Pancreas (tissue), 10 donors: ENCODE measurements around the gene WNT5A. TPM values are rescaled to one million over a fixed set of nuclear protein-coding genes. Genes with fewer than 3 reads are reported as not detected.

Source experiments
- ATAC-seq, 4 donors: fragments of 200-7000 bp; cut with Tn5 transposase; one replicate each; pipeline versions ENCODE4 v1.8.0 to v1.9.1; 2020; ENCODE audit warnings: mild to moderate bottlenecking in 4 of 4, moderate library complexity in 4 of 4
- DNase-seq, 6 donors: peaks; one replicate each; pipeline ENCODE4 v3.0.0-alpha.2; 2020
- FAIRE-seq: peaks from 2 replicates; lab custom pipeline; 2012; peaks lifted over from hg19 to GRCh38; lab: Jason Lieb, UNC
- H3K27ac ChIP-seq, 4 donors: fragments of 200-600 bp; sonication (generic); 1 replicate in 3 of 4; 2 replicates in 1 of 4; pipeline versions ENCODE4 v1.5.0 to v1.8.0; 2020
- H3K27me3 ChIP-seq, 4 donors: fragments of 200-600 bp; one replicate each; pipeline ENCODE4 v1.8.0; 2021
- H3K36me3 ChIP-seq, 3 donors: fragments of 200-600 bp; sonication (generic) in 1 of 3; one replicate each; pipeline versions ENCODE4 v1.5.0 to v1.8.0; 2020 to 2021
- H3K4me1 ChIP-seq, 3 donors: fragments of 200-600 bp; one replicate each; pipeline ENCODE4 v1.8.0; 2021
- H3K4me3 ChIP-seq, 4 donors: fragments of 200-600 bp; sonication (generic) in 2 of 4; one replicate each; pipeline versions ENCODE4 v1.5.0 to v1.8.0; 2020 to 2021
- H3K9me3 ChIP-seq, 4 donors: fragments of 200-600 bp; one replicate each; pipeline ENCODE4 v1.8.0; 2021
- CTCF ChIP-seq, 4 donors: fragments of 200-600 bp; sonication (generic) in 3 of 4; IDR thresholded peaks; one replicate each; pipeline versions ENCODE4 v1.5.0 to v1.8.0; 2021; ENCODE audit warnings: antibody characterized with exemption in 4 of 4
- WGBS, 2 donors: extraction: QIAGEN DNeasy Blood & Tissue Kit; methylation state at CpG; one replicate each; pipeline ENCODE4 v1.1.7; 2013; 5-methylcytosine and 5-hydroxymethylcytosine counted together
- intact Hi-C, 3 donors: fragments of 100-400 bp; cut with DNase I; formaldehyde crosslinking; loops; one replicate each; pipeline versions ENCODE4 v1.11.1 to v1.14.2; 2022
- polyA plus RNA-seq, 2 donors: library from polyadenylated mRNA; stranded (reverse); fragments of 200-250 nt; gene quantifications; one replicate each; pipeline ENCODE4 v1.2.3, GENCODE V29; 2013
- total RNA-seq, 6 donors: library from RNA; stranded (reverse); fragmentation: NEBNext Ultra II Directional in 4 of 6; extraction: Animal tissue kit (Norgen Biotek cat#: 25700) in 4 of 6; gene quantifications; one replicate each; pipeline versions ENCODE4 v1.2.1 to v1.2.4, GENCODE V29; 2021 to 2023
- donor health status: healthy with polysubstance abuse.
- donor health status: DM: no; HTN: no; CAD: no; lungs with moderate emphysema.
- donor health status: DM: no; HTN: no; CAD: no.
- donor health status: control.
- donor health status: control.
- donor health status: Bipolar disorder and iron deficiency.
- donor health status: DM: yes; HTN: yes; CAD: no.
- donor health status: DM: no; HTN: no; CAD: no.
- donor health status: DM: no; HTN: no; CAD: no.
- donor health status: DM: yes; HTN: yes; CAD: no.

Gene WNT5A
- total and polyA plus RNA-seq, 8 donors, result 1.2 to 8.9 (median 4.8) TPM

GRCh38 chr3:55440104-55440708 lies 46.9 kb downstream of the WNT5A start:
- DNase-seq (peak in 2 of 6 donors; percentile 33 to 36), FAIRE-seq (no peak), ATAC-seq (peak in 3 of 4 donors; percentile 61 to 77 (median 63))
- intact Hi-C loops, result no loop called here
- WGBS, 2 donors, result 58% methylated on average over 2 of the region's 2 CpGs
- no peak overlapping the region for H3K4me3 ChIP-seq
- H3K36me3 ChIP-seq, result no peaks in the 10 kb centered on the region
- TF ChIP-seq CTCF (IDR thresholded peaks at IDR 0.05), result no peak
- H3K27ac ChIP-seq, result no peak overlapping the region
- no peaks in the 10 kb centered on the region for H3K4me1 ChIP-seq
- H3K9me3 ChIP-seq, result no peaks in the 10 kb centered on the region
- H3K27me3 ChIP-seq, result no peaks in the 10 kb centered on the region

GRCh38 chr3:55439657-55440056 lies 47.4 kb downstream of the WNT5A start:
- Histone ChIP-seq H3K4me3 (no peak overlapping the region), H3K4me1 (no peaks in the 10 kb centered on the region), H3K27ac (no peak overlapping the region), H3K27me3 (no peaks in the 10 kb centered on the region), H3K9me3 (no peaks in the 10 kb centered on the region), H3K36me3 (no peaks in the 10 kb centered on the region)
- FAIRE-seq, result no peak
- no peak for DNase-seq
- intact Hi-C loops, result no loop called here
- WGBS, 2 donors, result 92 to 96% methylated on average over 3 of the region's 3 CpGs
- no peak for ATAC-seq
- TF ChIP-seq CTCF (IDR thresholded peaks at IDR 0.05), result no peak

- no peaks in the 10 kb centered on the region for H3K4me1 ChIP-seq
- H3K4me3 ChIP-seq, result no peak overlapping the region
- TF ChIP-seq CTCF (IDR thresholded peaks at IDR 0.05), result no peak
- no peaks in the 10 kb centered on the region for H3K9me3 ChIP-seq
- DNase-seq (no peak), FAIRE-seq (no peak), ATAC-seq (no peak)
- H3K27ac ChIP-seq, result no peak overlapping the region
- intact Hi-C loops, result no loop called here
- H3K36me3 ChIP-seq, result no peaks in the 10 kb centered on the region
- no peaks in the 10 kb centered on the region for H3K27me3 ChIP-seq
Measured at GRCh38 chr3:55436644-55437043, 50.5 kb downstream of the WNT5A start.

- intact Hi-C loops, result no loop called here
- FAIRE-seq (no peak), ATAC-seq (no peak), DNase-seq (no peak)
- no peak for TF ChIP-seq CTCF (IDR thresholded peaks at IDR 0.05)
- Histone ChIP-seq H3K4me1 (no peaks in the 10 kb centered on the region), H3K36me3 (no peaks in the 10 kb centered on the region), H3K9me3 (no peaks in the 10 kb centered on the region), H3K27me3 (no peaks in the 10 kb centered on the region), H3K4me3 (no peak overlapping the region), H3K27ac (no peak overlapping the region)
- WGBS, 2 donors, result 60 to 74% methylated on average over 8 of the region's 8 CpGs
Measured at GRCh38 chr3:55435491-55435890, 51.6 kb downstream of the WNT5A start.

- no peaks in the 10 kb centered on the region for H3K9me3 ChIP-seq
- no peak overlapping the region for H3K27ac ChIP-seq
- peak in 2 of 4 donors; percentile 27 to 33 for TF ChIP-seq CTCF (IDR thresholded peaks at IDR 0.05)
- H3K4me3 ChIP-seq, result no peak overlapping the region
- ATAC-seq (peak in 1 of 4 donors; percentile 55), DNase-seq (peak in 1 of 6 donors; percentile 32), FAIRE-seq (no peak)
- intact Hi-C loops, result no loop called here
- H3K36me3 ChIP-seq, result no peaks in the 10 kb centered on the region
- no peaks in the 10 kb centered on the region for H3K27me3 ChIP-seq
- no peaks in the 10 kb centered on the region for H3K4me1 ChIP-seq
- 67 to 80% methylated on average over 1 of the region's 1 CpG for WGBS, 2 donors
Measured at GRCh38 chr3:55434789-55435188, 52.3 kb downstream of the WNT5A start.
